Esophagus squamous epithelium (tissue), 5 donors: ENCODE data around the gene CCDC15. TPM values are rescaled to one million over a fixed set of nuclear protein-coding genes. Genes with fewer than 3 reads are reported as not detected.

Source experiments
- DNase-seq: peaks from one replicate; lab custom pipeline; 2025; lab: John Stamatoyannopoulos, UW
- H3K27ac ChIP-seq, 4 donors: fragments of 200-600 bp; sonication (generic); one replicate each; pipeline ENCODE4 v1.5.1; 2016 to 2019; ENCODE audit warnings: mild to moderate bottlenecking in 1 of 4
- H3K27me3 ChIP-seq, 4 donors: fragments of 200-600 bp; sonication (generic); 1 replicate in 3 of 4; 2 replicates in 1 of 4; pipeline versions ENCODE4 v1.5.1 to v1.6.0; 2017 to 2021; ENCODE audit warnings: antibody characterized with exemption in 1 of 4
- H3K36me3 ChIP-seq, 3 donors: fragments of 200-600 bp; sonication (generic); one replicate each; pipeline ENCODE4 v1.5.1; 2016 to 2019
- H3K4me1 ChIP-seq, 3 donors: fragments of 200-600 bp; sonication (generic); one replicate each; pipeline ENCODE4 v1.5.1; 2017 to 2019
- H3K4me3 ChIP-seq, 4 donors: fragments of 200-600 bp; sonication (generic); 1 replicate in 3 of 4; 2 replicates in 1 of 4; pipeline ENCODE4 v1.5.1; 2016 to 2019; ENCODE audit warnings: mild to moderate bottlenecking in 2 of 4, moderate library complexity in 1 of 4
- H3K9me3 ChIP-seq, 3 donors: fragments of 200-600 bp; sonication (generic); one replicate each; pipeline ENCODE4 v1.5.1; 2016 to 2019
- CTCF ChIP-seq, 6 experiments: fragments of 450-650 bp in 4 of 6; fragments of 200-600 bp in 2 of 6; sonication (generic) in 2 of 6; IDR thresholded peaks; one replicate each; pipeline ENCODE4 v1.5.1; 2016 to 2019; ENCODE audit warnings: antibody characterized with exemption in 6 of 6, mild to moderate bottlenecking in 4 of 6, moderate library complexity in 4 of 6
- POLR2A ChIP-seq, 4 donors: fragments of 450-650 bp; IDR thresholded peaks; one replicate each; pipeline ENCODE4 v1.6.1; 2017; ENCODE audit warnings: antibody characterized with exemption in 4 of 4, mild to moderate bottlenecking in 4 of 4, moderate library complexity in 3 of 4
- WGBS, 2 donors: methylation state at CpG; one replicate each; pipeline ENCODE4 v1.1.5; 2018; 5-methylcytosine and 5-hydroxymethylcytosine counted together
- intact Hi-C: fragments of 100-400 bp; cut with DNase I; formaldehyde crosslinking; loops from one replicate; pipeline ENCODE4 v1.15.0; 2022
- total RNA-seq, 4 donors: library from RNA; depleted of rRNA; stranded (reverse); fragments of >200 nt; gene quantifications; one replicate each; pipeline ENCODE4 v1.1.0, GENCODE V29; 2016
- donor health status: DM: yes; HTN: yes; CAD: no.

CCDC15 gene
- total RNA-seq, 4 donors from 2014 or later, result 2.0 to 3.2 (median 2.9) TPM

- Histone ChIP-seq H3K27ac (peak overlapping the region; percentile 28 to 73 (median 64)), H3K4me3 (no peak overlapping the region), H3K27me3 (no peaks in the 10 kb centered on the region), H3K4me1 (peaks cover 15 to 44% (median 17%) of the 10 kb centered on the region in 3 donors), H3K9me3 (no peaks in the 10 kb centered on the region), H3K36me3 (no peaks in the 10 kb centered on the region)
- no peak for DNase-seq
- WGBS, 2 donors, result 77 to 87% methylated on average over 6 to 7 of the region's 14 CpGs
- TF ChIP-seq POLR2A (IDR thresholded peaks at IDR 0.05) (no peak), CTCF (IDR thresholded peaks at IDR 0.05) (no peak)
- intact Hi-C loops, result no loop called here
Observed at GRCh38 chr11:125076378-125076945, 122.5 kb downstream of the CCDC15 start.

- H3K27ac ChIP-seq, result no peak overlapping the region
- H3K9me3 ChIP-seq, result no peaks in the 10 kb centered on the region
- no peak overlapping the region for H3K4me3 ChIP-seq
- DNase-seq, result no peak
- 92 to 93% methylated on average over 11 of the region's 11 CpGs for WGBS, 2 donors
- H3K36me3 ChIP-seq, result no peaks in the 10 kb centered on the region
- no peaks in the 10 kb centered on the region for H3K27me3 ChIP-seq
- peaks cover 9 to 47% (median 17%) of the 10 kb centered on the region in 3 donors for H3K4me1 ChIP-seq
- TF ChIP-seq POLR2A (IDR thresholded peaks at IDR 0.05) (no peak), CTCF (IDR thresholded peaks at IDR 0.05) (no peak)
- intact Hi-C loops, result no loop called here
Observed at GRCh38 chr11:125078016-125078415, 124.0 kb downstream of the CCDC15 start.

- intact Hi-C loops, result no loop called here
- Histone ChIP-seq H3K36me3 (no peaks in the 10 kb centered on the region), H3K4me3 (no peak overlapping the region), H3K9me3 (no peaks in the 10 kb centered on the region), H3K27ac (no peak overlapping the region), H3K27me3 (no peaks in the 10 kb centered on the region), H3K4me1 (peaks cover 9 to 54% (median 20%) of the 10 kb centered on the region in 3 donors)
- no peak for DNase-seq
- 89 to 97% methylated on average over 13 to 14 of the region's 14 CpGs for WGBS, 2 donors
- TF ChIP-seq POLR2A (IDR thresholded peaks at IDR 0.05) (no peak), CTCF (IDR thresholded peaks at IDR 0.05) (no peak)
Observed at GRCh38 chr11:125078516-125079140, 124.6 kb downstream of the CCDC15 start.

- WGBS, 2 donors, result 80 to 83% methylated on average over 7 to 12 of the region's 18 CpGs
- H3K36me3 ChIP-seq, result no peaks in the 10 kb centered on the region
- intact Hi-C loops, result no loop called here
- no peaks in the 10 kb centered on the region for H3K27me3 ChIP-seq
- H3K4me1 ChIP-seq, result peaks cover 9 to 56% (median 25%) of the 10 kb centered on the region in 3 donors
- H3K27ac ChIP-seq, result no peak overlapping the region
- H3K4me3 ChIP-seq, result no peak overlapping the region
- no peaks in the 10 kb centered on the region for H3K9me3 ChIP-seq
- no peak for DNase-seq
- no peak for TF ChIP-seq POLR2A (IDR thresholded peaks at IDR 0.05)
- no peak for TF ChIP-seq CTCF (IDR thresholded peaks at IDR 0.05)
Observed at GRCh38 chr11:125079151-125079877, 125.3 kb downstream of the CCDC15 start.
